ENCODE results near the gene CDH16. TPM values are rescaled to one million over a fixed set of nuclear protein-coding genes. Genes with fewer than 3 reads are reported as not detected.

Gene CDH16
- total and polyA plus RNA-seq, 2 experiments from 2014 or later: not detected

GRCh38 chr16:66872943-66873684 is 45.6 kb downstream of the CDH16 start (continued):
- TF ChIP-seq CTCF (conservative IDR thresholded peaks at IDR 0.05; ENCODE audit: low read depth in 2 of 2) (peak; percentile 89 to 90), REST (IDR thresholded peaks at IDR 0.05; ENCODE audit: unreplicated experiment) (no peak)

DNA sequence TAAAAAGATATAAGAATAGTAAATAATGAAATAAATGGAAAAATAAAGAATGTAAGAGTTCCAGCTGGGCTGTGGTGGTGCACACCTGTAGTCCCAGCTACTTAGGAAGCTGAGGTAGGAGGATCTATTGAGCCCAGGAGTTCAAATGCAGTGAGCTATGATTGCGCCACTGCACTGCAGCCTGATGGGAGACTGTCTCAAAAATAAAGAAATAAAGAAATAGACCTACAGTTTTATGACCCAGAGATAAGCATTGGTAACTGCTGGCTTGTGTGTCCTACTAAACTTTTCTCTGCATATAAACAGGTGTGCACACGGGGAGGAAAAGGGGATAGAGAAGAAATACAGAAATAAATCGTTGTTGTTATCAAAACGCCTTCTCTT is 46.1 kb downstream of the CDH16 start:
- H3K36me3 Mint-ChIP-seq (ENCODE audit: low read depth): no peaks in the 10 kb centered on the region
- no peaks in the 10 kb centered on the region for H3K36me3 ChIP-seq (ENCODE audit: insufficient read depth)
- no peaks in the 10 kb centered on the region for H3K9me2 ChIP-seq (ENCODE audit: insufficient read depth)
- ATAC-seq (no peak), DNase-seq (ENCODE audit: low spot score) (no peak)
- H3K4me1 Mint-ChIP-seq: peaks cover 11% of the 10 kb centered on the region
- H3K4me1 ChIP-seq (ENCODE audit: insufficient read depth): no peaks in the 10 kb centered on the region
- H3K4me3 ChIP-seq: peak overlapping the region; percentile 61
- peaks cover 8% of the 10 kb centered on the region for H3K27me3 Mint-ChIP-seq (ENCODE audit: insufficient read depth, low read depth, poor library complexity)
- peak overlapping the region; percentile 75 for H3K4me2 ChIP-seq
- no peaks in the 10 kb centered on the region for H3K9me3 Mint-ChIP-seq
- 0 out of 2 replicates have a peak overlapping the region, but pooled peaks have one; percentile 39 for H3K27ac ChIP-seq (ENCODE audit: low read depth)
- peak overlapping the region; percentile 100 for H2AFZ ChIP-seq
- H3F3A ChIP-seq (replicated peaks; ENCODE audit: low read depth): peaks cover 10% of the 10 kb centered on the region; the same call in 1 of the 2 replicates
- H3K27me3 ChIP-seq (ENCODE audit: insufficient read depth): no peaks in the 10 kb centered on the region
- H3K4me3 Mint-ChIP-seq: peak overlapping the region; percentile 81
- H3K79me2 ChIP-seq (replicated peaks; ENCODE audit: insufficient read depth): no peaks in the 10 kb centered on the region
- H4K20me1 ChIP-seq (replicated peaks; ENCODE audit: insufficient read depth): no peaks in the 10 kb centered on the region
- H3K27ac Mint-ChIP-seq: no peak overlapping the region; the same call in 1 of the 2 replicates
- TF ChIP-seq ZNF114 (CRISPR knock-in tag; IDR thresholded peaks at IDR 0.05) (no peak), CREB1 (CRISPR knock-in tag; IDR thresholded peaks at IDR 0.05; ENCODE audit: low read depth) (no peak), ETS1 (IDR thresholded peaks at IDR 0.05) (no peak), POLR2AphosphoS5 (IDR thresholded peaks at IDR 0.05; ENCODE audit: low read depth) (no peak), ZNF462 (CRISPR knock-in tag; IDR thresholded peaks at IDR 0.05) (no peak), ZNF331 (CRISPR knock-in tag; IDR thresholded peaks at IDR 0.05; ENCODE audit: low read depth) (no peak), STAT1 (IDR thresholded peaks at IDR 0.05; ENCODE audit: unreplicated experiment) (no peak)

Data from GM23338 (cell line).